DMS79 (cell line): ENCODE data around the gene LIPG.

ENCODE experiments used
- DNase-seq: peaks from one replicate; lab custom pipeline; 2025; lab: John Stamatoyannopoulos, UW

Gene LIPG

DNA sequence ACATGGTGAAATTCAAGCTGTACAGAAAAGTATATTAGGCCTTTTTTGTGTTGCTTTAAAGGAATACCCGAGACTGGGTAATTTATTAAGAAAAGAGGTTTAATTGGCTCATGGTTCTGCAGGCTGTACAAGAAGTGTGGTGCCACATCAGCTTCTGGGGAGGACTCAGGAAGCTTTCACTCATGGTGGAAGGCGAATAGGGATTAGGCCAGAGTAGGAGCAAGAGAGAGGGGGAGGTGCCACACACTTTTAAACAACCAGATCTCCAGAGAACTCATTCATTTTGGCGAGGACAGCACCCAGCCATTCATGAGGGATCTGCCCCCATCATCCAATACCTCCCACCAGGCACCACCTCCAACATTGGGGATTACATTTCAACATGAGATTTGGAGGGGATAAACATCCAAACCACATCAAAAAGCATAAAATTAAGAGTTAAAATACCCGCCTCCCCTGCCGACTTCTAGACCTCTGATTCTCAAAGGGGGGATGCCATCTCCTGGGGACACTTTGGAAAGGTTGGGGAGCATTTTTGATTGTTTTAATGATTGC lies 15.1 kb upstream of the LIPG start:
- DNase-seq, result no peak

DNA sequence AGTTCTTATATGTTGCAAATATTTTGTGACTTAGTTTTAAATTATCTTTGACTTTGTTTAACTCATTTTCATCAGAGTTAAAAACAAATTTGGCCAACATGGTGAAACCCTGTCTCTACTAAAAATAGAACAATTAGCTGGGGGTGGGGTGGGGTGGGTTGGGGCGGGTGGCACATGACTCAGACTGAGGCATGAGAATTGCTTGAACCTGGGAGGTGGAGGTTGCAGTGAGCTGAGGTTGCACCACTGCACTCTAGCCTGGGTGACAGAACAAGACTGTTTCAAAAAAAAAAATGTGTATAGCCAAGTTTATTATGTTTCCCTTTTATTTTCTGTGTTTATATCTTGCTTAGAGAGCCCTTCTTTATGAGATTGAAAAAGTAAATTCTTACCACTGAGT lies 14.2 kb upstream of the LIPG start:
- DNase-seq, result no peak

DNA sequence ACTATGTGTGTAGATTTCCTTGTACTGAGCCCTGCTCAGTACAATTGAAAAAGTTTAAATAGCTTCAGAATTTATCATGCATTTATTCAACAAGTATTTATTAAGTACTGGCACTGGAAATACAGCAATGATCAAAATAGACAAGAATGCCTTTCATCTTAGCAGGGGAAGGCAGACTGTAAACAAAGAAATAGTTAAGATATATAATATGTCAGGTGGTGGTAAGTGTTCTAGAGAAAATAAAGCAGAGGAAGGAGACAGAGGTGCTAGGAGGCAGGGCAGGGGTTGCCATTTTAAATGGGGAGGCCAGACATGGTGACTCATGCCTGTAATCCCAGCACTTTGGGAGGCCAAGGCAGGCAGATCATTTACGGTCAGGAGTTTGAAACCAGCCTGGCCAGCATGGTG lies 13.6 kb upstream of the LIPG start:
- no peak for DNase-seq

DNA sequence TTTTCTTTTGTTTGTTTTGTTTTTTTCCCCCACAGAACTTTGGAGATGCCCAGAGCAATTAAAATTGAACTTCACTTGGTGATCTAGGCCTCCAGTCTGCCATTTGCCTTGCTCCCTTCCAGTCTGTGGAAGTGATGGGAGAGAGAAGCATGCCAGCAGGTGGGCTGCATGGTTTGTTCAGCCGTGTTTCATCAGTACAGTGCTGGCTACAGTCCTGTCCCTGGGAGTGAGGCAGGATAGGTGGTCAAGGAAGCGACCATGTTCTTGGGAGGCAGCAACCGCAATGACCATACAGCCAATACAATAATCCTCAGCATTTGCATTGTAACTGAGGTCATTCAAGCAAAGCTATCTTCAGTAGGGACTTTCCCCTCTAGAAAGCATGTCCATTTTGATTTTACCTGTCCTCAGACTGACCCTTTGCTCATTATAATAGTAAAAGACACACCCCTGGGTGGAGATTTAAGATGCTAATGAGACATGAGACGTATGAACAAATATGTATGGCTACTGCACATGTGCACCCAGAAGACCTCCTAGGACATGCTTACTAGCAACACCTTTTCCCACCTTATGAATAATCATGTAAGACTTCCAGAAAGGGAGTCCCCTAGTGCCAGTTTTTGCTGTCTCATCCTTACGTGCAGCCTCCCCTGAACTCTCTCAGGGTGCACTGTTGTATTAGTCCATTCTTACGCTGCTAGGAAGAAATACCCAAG lies 11.1 kb upstream of the LIPG start:
- no peak for DNase-seq

DNA sequence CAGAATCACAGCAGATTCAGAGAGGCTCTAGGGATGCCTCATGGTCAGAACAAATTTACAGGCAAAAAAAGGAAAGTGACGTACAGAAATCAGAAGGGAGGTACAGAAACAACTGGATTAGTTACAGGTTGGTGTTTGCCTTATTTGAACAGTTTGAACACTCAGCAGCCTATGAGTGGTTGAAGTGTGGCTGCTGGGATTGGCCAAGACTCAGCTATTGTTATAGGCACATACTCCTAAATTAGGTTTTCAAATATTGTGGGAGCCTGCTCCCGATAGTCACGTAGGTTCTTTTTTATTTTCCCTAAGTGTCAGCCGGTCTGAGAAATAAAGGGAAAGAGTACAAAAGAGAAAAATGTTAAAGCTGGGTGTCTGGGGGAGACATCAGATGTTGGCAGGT lies 8.9 kb upstream of the LIPG start:
- no peak for DNase-seq

GRCh38 chr18:49555641-49556040 lies 6.2 kb upstream of the LIPG start:
- DNase-seq, result no peak

DNA sequence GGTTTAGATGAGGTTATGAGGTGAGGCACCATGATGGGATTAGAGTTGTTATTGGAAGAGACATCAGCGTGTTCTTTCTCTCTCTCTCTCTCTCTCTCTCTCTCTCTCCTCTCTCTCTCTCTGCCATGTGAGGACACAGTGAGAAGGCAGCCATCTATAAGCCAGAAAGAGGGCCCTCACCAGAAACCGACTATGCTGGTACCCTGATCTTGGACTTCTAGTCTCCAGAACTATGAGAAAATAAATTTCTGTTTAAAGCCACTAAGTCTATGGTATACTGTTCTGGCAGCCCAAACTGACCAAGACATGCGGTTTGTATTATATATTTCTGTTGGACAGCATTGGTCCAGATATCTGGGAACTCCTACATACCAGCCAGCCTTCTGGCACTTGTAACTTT lies 3.5 kb upstream of the LIPG start:
- no peak for DNase-seq

GRCh38 chr18:49559326-49559931 lies 2.4 kb upstream of the LIPG start:
- DNase-seq, result peak; percentile 33

GRCh38 chr18:49560277-49560623 lies 1.6 kb upstream of the LIPG start:
- no peak for DNase-seq

DNA sequence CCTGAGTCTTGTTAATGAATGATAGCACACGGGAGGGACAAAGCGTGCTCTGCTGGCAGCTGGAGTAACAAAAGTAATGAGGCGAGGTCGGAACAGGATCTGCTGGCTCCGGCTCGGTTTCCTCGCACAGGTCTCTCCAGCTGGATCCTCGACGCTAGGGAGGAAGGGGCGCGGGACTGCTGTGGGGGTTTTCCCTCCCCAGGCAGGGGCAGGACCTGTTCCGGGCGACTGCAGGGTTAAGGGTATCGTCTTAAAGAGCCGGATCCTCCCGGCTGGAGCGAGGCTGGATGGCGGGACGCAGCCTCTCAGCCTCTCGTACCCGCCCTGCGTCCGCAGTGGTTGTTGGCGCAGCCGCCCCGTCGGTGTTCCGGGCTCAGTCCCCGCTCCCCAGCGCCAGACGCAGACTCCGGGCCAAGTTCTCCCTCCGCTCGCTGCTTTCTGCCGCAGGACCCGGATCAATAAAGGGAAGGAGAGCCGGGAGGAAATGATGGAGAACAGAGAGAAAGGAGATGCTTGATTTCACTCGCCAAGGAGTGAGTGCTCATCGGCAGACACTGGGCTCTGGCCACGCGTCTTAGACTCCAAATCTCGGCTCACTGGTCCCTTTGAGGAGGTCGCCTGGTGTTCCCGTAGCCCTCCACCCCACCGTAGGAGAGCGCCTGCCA lies 1.1 kb upstream of the LIPG start:
- DNase-seq, result peak; percentile 53

- no peak for DNase-seq
Measured at GRCh38 chr18:49562481-49563129, 748 bp downstream of the LIPG start.

DNA sequence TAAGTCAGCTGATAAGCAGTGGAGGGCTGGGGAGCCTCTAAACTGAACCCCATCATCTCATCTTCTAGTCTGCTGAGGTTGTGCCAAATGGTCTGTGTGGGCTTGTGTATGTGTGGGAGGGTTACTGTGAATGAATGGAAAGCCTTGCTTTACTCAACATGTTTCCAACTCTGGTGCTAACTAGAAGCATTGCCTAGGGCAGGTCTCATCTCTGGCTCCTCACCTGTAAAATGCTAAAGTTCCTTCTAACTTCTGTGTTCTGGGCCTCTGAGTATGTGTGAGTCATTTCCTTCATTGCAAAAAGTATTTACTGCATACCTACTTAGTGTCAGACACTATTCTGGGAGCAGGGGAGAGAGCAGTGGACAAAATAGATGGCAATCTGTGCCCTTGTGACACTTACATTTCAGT lies 1.3 kb downstream of the LIPG start:
- no peak for DNase-seq

- no peak for DNase-seq
Measured at GRCh38 chr18:49563701-49564517, 2.1 kb downstream of the LIPG start.

GRCh38 chr18:49564518-49564834 lies 2.6 kb downstream of the LIPG start:
- DNase-seq, result no peak

DNA sequence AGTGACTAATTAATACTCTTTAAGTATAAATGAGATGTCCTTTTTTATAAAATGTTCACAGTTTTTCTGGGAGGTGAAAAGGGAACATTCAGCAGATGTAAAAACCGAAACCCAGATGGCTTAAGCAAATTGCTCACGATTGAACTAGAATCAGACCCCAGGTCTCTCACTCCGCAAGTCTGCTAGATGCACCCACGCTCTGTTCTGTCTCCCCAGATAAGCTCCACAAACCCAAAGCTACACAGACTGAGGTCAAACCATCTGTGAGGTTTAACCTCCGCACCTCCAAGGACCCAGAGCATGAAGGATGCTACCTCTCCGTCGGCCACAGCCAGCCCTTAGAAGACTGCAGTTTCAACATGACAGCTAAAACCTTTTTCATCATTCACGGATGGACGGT lies 3.2 kb downstream of the LIPG start:
- no peak for DNase-seq

- peak; percentile 95 for DNase-seq
Measured at GRCh38 chr18:49565612-49566011, 3.8 kb downstream of the LIPG start.

DNA sequence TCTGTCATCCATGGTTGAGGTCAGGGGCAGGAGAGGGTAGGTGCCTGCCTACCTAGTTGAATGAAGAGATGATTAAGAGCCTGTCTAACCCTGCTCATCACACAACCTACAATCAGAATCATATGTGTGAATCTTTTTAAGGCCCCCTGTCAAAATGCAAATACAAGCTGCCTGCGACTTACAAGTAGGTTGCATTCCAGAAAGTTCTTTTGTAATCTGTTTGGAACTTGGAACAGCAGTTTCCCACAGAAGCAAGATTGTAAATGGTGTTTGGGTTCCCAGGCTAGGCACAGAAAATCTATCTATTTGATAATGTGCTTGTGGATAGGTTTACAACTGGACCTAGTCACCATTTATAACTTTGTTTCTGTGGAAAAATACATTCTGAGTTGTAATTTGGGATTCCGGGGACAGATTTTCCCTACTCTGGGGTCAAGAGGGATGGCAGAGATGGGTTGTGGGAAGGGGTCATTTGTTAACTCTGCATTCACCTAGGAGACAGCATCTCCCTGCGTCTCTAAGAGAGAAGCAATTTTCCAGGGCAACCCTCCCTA lies 4.4 kb downstream of the LIPG start:
- no peak for DNase-seq

DNA sequence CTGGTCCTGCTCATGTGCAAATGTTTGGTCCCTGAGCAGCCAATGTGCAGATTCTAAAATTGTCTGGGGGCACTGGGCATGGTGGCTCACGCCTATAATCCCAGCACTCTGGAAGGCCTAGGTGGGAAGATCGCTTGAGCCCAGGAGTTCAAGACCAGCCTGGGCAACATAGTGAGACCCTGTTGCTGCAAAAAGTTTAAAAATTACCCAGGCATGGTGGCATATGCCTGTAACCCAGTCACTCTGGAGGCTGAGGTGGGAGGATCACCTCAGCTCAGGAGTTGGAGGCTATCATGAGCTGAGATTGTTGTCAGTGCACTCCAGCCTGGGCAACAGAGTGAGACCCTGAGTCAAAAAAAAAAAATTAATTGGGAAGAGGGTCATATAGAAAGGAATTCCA lies 5.1 kb downstream of the LIPG start:
- no peak for DNase-seq

DNA sequence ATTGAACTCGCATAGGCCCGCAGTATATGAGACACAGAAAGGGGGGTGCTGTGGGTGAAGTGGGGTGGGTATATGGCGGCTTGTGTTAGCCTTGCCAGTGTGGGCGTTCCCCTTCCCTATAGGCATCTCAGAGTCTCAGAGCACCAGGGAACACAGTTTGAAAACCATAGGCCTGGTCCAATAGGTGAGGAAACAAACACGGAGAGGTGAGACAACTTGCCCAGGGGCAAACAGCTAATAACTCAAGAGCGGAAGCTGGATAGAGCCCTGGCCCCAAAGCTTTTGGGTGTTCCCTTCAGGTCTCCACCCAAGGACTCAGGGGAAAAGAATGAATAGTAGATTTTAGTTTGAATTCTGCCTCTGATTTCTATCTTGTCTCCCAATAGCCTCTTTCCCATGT lies 7.9 kb downstream of the LIPG start:
- DNase-seq, result no peak

DNA sequence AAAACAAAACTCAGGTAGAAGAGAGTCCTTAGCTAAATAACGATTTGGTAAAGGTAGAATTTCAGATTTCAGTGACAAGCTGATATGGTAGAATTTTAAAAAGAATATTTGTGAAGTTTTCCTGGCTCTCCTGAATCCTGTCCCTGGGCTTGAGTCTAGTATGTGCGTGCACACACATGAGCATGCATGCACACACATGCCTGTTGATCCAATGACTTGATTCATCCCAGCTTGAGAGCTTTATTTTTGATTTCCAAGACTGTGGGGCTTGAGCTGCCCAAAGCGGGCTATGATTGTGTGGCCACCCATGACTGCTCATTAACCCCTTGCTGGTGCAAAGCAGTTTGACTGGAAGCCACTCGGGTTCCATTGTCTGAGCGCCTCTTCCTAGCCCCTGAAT lies 9.0 kb downstream of the LIPG start:
- no peak for DNase-seq

- no peak for DNase-seq
Measured at GRCh38 chr18:49572611-49573345, 10.9 kb downstream of the LIPG start.
